GM21526 (cell line): ENCODE data around the gene LRRC8E.
"Not testable (repeated sequence)": the region's sequence is repeated elsewhere in the genome, so short reads cannot be mapped to it uniquely, and the experiment has no call there.

Source experiments
- ATAC-seq: cut with Tn5 transposase; IDR thresholded peaks from one replicate; pipeline ENCODE4 v1.9.1; 2021; ENCODE audit warnings: moderate library complexity; ENCODE audit not compliant: unreplicated experiment, low FRiP score

The LRRC8E gene

DNA sequence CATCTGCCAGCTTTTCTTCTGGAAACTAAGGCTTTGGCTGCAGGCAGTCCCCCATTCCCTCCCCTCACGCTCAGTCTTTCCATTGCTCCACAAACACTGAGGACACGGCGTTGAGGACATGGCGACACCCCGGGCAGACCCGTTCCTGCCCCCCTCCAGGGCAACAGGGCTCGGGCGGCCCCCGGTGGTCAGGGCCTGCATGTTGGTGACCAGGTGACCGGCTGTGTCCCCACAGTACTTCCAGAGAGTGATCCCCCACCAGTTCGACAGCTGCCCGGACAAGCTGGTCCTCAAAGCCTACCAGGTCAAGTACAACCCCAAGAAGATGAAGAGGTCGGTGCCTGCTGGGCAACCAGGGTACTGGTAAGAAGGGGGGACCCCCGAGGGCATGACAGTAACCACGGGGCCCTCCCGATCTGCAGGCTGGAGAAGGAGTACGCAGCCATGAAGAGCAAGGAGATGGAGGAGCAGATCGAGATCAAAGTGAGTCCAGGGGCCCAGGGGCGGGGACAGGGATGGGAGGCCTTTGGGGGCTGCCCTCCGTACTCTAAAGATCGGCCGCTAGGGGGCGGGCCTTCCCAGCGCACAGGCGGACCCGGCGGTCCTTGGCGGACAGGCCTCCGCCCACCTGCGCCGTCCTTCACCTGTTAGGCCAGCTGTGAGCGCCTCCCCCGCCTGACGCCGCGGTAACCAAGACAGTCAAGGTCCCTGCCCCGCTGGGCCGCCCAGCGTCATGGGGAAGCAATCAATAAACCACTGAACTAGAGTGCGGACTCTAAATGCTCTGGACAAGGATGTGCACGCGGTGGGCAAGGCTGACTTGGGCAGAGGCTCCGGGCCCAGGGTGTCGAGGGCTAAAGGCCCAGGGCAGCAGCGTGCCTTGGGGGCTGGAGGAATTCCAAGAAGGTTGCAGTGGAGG lies 35.2 kb upstream of the LRRC8E start:
- peak; percentile 46 for ATAC-seq

- no peak for ATAC-seq
These were observed 34.6 kb upstream of the LRRC8E start for GRCh38 chr19:7853770-7854128.

DNA sequence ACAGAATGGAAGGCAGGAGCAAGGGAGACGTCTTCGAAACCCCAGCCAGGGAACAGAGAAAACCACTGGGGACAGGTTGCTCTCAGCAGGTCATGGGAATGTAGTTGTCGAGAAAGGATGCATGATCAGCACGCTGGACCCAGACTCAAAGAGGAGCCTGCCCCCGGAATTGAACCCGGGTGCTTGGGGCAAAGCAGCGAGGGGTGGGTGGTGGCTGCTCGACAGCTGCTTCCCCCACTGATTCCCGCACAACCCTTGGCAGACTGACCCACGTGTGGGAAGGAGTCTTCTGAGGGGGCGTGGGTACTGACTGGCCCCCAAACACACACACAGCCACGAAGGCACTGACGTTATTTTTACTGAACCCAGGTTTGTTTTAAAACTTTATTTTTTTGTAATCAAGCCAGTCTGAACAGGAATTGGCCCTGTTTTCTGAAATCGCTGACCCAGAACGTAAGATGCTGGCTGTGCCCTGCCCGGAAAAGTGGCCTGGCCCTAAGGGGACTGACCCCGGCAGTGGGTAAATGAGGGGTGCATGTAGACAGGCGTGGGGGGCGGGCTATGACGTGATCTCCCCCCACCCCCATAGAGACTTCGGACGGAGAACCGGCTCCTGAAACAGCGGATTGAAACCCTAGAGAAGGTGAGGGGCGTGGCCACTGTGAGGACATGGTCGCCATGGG lies 32.7 kb upstream of the LRRC8E start:
- ATAC-seq = no peak

GRCh38 chr19:7856109-7856591 lies 32.2 kb upstream of the LRRC8E start:
- ATAC-seq = no peak

DNA sequence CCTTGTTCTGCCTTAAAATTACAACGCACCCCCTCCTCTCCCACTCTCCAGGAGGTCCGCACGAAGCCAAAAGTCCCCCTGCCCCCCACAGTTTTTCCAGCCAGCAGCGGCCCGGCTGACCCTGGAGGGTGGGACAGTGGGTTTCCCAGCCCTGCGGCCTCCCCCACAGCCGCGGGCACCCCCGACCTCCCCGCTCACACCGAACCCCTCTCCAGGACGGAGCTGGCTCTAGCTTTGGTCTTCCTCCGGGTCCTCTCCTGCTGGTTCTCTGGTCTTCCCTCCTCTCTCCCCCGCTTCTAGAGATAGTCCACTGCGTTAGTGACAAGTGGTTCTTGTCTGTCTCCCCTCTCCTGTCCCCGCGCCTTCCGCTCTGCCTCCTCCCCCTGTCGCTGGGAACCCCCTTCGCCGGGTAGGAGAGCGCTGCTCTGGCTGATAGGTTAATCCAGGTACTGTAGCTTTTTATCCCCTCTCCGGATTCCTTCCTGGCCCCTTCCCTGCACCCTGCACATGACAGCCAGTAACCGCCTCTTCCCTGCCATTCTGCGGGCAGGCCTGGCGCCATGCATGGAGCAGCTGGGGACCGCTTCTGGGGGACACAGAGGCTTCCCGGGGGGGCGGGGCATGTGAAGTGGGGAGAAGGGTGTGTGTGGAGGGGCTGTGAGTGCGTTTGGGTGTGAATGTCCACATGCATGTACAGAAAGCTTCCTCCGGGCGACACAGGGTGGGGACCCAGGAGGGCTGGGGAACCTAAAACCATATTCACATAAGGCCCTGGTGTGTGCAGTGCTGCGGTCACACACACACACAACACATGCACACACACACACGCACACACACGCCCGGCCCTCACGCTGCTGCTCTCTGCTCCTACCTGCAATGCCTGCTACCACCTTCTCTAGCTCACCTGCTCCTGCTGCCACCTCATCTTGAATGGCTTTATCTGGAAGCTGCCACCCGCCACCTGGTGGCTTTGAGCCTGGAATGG lies 31.3 kb upstream of the LRRC8E start:
- no peak for ATAC-seq

DNA sequence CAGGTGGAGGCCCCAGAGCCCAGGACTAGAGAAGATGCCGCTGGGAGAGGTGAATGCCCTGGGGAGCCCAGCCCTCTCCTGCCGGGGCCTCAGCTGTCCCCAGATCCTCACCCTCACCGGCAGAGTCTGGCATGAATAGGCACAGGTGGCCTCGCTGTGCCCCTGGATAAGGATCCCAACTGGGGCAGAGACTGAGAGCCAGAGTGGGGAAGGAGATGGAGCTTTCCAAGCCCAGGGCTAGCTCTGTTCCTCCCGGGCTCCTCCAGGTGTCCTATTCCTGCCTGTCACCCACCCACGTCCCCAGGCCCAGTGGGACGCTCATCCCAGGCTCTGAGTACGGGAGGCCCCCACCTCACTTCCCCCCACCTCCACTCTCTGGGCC lies 30.6 kb upstream of the LRRC8E start:
- ATAC-seq = no peak

DNA sequence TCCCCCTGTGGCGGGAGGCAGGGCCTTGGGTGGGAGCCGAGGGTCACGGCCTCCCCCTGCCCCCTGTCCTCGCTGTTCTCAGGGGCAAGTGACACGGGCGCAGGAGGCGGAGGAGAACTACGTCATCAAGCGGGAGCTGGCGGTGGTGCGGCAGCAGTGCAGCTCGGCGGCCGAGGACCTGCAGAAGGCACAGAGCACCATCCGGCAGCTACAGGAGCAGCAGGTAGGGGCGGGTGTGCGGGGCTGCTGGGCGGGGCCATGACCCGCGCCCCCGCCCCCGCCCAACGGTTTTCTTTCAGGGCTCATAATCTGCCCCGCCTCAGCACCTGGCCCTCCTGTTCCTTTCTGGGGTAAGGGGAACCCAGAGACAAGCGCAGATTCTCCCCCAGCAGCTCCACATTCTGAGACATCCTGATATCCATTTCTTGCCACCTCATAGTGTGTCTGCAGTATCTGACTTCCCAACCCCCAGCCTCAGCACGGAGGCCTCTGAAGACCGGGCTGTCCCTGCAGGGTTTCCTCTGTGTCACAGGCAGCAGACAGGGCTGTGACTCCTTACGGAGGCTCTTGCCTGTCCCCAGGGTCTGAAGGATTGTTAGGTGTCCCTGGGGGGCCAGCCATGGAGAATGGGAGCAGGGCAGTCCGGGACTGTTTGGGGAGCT lies 30.1 kb upstream of the LRRC8E start:
- no peak for ATAC-seq

DNA sequence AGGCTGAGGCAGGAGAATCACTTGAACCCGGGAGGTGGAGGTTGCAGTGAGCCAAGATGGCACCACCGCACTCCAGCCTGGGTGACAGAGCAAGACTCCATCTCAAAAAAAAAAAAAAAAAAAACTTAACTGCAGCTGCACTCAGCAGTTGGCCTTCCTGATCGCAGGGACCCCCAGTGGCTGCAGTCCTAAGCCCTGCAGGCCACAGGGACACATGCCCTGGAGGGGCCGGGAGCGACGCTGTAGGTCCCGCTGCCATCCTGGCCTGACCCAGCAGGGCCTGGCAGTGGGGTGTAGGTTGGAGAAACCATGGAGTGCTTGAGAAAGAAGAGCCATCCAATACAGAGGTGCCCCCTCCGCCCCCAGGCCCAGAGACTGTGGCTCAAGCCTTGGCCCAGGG lies 29.2 kb upstream of the LRRC8E start:
- ATAC-seq = not testable (repeated sequence)

- ATAC-seq = no peak
These were observed 28.2 kb upstream of the LRRC8E start for GRCh38 chr19:7859831-7860713.

GRCh38 chr19:7860714-7861618 lies 27.3 kb upstream of the LRRC8E start:
- ATAC-seq = no peak

- ATAC-seq = no peak
These were observed 26.5 kb upstream of the LRRC8E start for GRCh38 chr19:7861619-7862412.

DNA sequence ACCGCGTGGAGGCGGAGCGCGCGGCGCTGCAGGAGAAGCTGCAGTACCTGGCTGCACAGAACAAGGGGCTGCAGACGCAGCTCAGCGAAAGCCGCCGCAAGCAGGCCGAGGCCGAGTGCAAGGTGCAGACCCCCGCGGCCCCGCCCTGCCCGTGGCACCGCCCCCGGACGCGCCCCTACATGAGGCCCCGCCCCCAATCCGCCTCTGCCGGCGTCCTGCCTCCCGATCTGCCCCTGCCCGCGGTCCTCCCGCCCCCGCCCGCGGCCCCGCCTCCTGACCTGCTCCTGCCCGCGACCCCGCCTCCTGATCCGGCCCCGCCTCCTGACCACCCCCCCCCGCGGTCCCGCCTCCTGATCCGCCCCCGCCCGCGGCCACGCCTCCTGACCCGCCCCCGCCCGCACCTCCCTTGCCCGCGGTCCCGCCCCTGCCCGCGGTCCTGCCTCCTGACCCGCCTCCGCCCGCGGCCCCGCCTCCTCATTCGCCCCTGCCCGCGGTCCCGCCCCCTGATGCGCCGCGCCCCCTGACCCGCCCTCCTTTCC lies 25.8 kb upstream of the LRRC8E start:
- ATAC-seq = no peak

DNA sequence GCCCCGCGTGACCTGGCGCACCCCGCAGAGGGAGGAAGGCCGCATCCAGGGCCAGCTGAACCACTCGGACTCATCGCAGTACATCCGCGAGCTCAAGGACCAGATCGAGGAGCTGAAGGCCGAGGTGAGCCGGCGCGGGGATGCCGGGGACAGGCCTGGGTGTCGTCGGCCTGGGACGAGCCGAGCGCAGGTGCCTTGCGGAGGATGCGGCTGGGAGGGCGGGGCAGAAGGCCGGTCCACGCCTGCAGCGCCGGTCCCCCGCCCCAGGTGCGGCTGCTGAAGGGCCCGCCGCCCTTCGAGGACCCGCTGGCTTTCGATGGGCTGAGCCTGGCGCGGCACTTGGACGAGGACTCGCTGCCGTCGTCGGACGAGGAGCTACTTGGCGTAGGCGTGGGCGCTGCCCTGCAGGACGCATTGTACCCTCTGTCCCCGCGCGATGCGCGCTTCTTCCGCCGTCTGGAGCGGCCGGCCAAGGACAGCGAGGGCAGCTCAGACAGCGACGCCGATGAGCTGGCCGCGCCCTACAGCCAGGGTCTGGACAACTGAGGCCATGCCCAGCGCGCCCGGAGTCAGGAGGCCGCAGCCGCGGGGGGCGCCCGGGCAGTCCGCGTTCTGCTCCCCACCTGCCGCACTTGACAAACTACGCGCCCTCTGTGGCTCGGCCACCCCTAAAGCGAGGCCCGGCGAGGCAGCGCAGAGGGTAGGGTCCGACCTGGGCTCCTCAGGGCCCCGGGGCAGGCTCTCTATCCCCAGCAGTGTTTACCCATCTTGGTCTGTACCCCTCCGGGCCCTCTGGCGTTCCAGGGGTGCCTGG lies 24.9 kb upstream of the LRRC8E start:
- ATAC-seq = no peak

GRCh38 chr19:7863971-7864689 lies 24.2 kb upstream of the LRRC8E start:
- ATAC-seq = no peak

DNA sequence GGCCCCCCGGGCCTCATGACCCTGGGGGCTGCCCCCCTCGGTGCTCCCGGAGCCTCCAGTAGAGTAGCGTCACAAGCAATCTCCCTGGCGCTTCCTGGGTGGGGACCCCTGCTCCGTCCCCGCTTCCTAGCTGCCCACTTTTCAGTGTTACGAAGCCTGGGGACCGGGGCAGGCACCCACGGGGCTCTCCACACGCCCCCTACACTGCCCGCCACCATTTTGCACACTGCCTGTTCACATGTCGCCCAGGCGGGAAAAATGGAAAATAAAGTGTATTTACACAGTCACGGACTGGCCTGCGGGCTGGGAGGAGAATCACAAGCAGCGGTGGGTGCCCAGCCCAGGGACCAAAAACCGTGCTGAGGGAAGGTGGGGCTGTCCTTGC lies 23.6 kb upstream of the LRRC8E start:
- no peak for ATAC-seq
